HT1080 (cell line): ENCODE results near the gene FARP1. TPM values are rescaled to one million over a fixed set of nuclear protein-coding genes. Genes with fewer than 3 reads are reported as not detected.

Experiments used
- DNase-seq: peaks from one replicate; pipeline ENCODE4 v3.0.0-alpha.2; 2015; ENCODE audit warnings: low read depth
- total RNA-seq: library from RNA; depleted of rRNA; stranded (reverse); fragments of >200 nt; shearing (Covaris generic); gene quantifications from 2 replicates; pipeline ENCODE4 v1.2.3, GENCODE V29; 2014

The FARP1 gene
- total RNA-seq, 1 experiment from 2014 or later = 17.7 TPM

DNA sequence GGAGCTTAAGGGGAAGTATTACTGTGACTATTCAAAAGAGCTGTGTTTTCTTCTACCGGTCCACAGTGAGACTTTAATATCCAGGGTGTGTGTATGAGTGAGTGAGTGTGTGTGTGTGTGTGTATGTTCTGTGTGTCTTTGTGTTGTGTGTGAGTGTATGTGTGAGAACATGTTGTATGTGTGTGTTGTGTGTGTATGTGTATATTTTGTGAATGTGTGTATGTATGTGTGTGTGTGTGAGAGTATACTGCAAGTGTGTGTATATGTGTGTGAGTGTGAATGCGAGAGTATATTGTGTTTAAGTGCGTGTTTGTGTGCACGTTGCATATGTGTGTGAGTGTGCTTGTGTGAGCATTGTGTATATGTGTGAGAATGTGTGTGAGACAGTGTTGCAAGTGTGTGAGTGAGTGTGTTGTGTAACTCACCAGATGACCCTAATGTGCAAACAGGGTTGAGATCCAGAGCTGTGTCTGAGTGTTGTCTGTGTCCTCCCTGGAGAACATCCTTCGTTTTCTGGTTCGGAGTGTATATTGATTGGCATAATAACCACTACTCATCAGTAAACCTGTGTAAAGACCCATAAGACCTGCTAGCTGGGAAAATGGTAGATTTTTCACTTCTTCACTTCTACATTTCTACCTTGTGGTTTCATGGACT is 135.3 kb downstream of the FARP1 start:
- no peak for DNase-seq

DNA sequence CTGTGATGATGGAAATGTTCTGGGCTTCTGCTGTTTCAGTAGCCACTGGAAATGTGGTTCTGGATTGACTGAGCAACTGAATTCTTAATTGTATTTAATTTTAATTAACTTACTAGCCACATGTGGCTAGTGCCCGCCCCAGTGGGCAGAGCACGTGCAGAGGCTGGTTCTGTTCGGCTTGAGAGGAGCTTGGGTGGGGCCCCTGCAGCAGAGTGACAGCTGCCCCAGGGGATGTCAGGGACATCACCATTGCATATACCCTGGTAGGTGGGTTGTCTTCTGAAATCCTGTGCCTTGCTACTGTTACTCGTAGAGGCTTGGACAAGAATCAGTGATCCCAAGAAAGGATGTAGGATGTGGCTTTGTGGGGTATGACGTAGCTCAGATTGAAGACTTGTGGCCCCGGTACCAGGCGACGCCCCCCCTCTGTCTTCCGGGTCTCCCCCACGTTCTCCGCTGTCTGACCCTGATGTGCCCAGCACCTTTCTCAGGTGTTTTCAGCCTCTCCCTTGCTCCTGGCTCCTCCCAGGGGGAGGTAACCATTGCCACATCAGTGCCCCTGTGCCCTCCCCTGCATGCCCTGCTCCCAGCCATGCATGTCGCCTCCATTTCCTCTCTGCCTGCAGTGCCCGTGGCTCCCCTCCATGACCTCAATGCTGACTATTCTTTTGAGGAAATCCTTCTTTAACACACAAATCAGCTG is 136.7 kb downstream of the FARP1 start:
- no peak for DNase-seq

DNA sequence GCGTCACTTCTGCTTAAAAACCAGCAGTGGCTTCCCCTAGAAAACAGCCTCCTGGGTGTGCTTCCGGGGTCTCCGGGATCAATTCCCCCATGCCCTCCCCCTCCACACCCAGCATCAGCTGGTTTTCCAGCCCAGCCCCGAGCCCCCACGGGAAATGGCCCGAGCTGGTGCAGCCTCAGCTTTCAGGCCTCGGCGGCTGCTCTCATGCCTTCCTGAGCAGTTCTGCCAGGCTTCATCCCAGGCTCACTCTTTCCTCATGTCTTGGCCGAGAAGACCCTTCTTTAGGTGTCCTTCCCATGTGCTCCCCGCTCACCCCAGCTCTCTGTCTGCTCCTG is 137.2 kb downstream of the FARP1 start:
- DNase-seq = no peak

GRCh38 chr13:98284679-98285078 is 141.8 kb downstream of the FARP1 start:
- DNase-seq = no peak

DNA sequence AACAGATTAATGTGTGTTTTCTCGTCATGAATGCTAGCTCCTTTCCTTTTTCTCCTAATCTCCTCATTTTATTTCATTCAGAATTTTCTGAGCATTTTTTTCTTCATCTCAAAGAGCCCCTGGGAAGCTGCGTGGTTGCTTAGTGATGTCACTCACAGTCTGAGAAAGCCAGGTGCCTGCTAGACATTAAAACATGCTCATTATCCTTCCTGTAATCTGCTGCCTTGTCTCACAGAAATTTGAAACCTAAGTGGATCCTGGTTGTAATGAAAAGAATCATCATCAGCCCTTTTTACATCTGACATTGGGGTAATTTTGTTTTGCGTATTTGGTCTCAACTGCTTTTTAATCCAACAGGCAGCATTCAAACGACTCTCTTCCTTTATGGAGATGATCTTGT is 142.4 kb downstream of the FARP1 start:
- DNase-seq = no peak

- no peak for DNase-seq
These were observed 143.1 kb downstream of the FARP1 start for GRCh38 chr13:98285852-98286594.

- DNase-seq = no peak
These were observed 143.9 kb downstream of the FARP1 start for GRCh38 chr13:98286799-98287198.

DNA sequence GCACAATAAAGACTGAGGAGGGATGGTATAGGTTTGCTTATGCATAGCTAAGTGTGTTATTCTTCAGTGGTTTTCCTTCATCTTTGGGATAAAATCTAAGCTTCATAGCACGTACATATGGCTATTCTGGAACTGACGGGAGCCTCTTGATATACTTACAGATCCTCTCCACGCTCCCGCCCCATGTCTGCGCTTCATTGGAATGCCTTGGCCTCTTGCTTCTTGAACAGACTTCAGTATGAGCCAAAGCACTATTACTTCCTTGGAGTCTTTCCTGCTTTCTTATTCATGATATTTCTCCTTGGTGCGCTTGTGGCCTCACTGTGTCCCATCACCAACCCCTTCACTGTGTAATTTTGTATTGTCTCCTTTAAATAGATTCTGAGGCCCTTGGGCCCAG is 145.3 kb downstream of the FARP1 start:
- DNase-seq = no peak

DNA sequence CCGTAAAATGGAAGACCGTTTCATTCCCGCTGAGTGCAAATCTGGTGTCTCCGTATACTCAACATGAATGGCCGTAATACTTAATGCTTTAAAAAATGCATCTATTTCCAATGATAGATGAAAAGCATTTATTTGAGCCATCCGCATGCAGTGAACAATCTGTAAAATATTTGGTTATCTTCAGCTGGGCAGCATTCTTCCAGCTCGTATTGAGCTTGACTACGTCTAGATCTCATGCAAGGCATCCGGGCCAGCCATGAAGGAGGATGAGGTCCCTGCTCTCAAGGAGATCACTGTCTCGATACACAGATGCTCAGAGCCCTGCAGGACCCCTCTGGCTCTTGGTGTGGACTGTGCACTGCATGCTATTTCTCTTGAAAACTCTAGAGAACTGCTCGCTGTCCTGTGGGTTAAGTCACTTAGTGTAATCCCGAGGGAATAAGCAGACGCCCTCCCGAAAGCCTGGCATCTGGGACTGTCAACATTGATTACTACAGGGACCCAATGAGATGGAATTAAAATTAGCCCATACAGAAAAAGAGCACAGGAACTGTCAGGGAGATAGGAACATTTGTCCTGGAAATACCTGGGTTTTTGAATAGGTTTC is 146.5 kb downstream of the FARP1 start:
- DNase-seq = no peak

DNA sequence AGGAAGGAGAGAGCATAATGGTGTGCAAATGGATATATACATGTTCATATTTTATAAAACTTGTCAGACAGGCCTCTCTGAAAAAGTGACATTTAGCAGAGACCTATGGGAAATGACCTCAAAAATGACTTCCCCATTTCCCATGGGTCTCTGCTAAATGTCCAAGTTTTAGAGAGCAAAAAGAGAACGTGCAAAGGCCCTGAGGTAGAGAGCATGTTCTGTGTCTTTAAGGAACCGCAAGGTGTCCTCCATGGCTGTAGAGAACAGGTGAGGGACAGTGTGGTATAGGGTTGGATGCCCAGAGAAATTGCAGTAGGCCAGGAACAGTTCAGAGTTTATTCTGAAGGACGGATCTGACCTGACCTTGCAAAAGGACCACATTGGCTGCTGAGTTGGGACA is 147.4 kb downstream of the FARP1 start:
- no peak for DNase-seq

- DNase-seq = peak; percentile 32
These were observed 148.8 kb downstream of the FARP1 start for GRCh38 chr13:98291658-98292057.

- DNase-seq = no peak
These were observed 150.2 kb downstream of the FARP1 start for GRCh38 chr13:98293103-98293502.

- DNase-seq = no peak
These were observed 150.8 kb downstream of the FARP1 start for GRCh38 chr13:98293570-98294142.

GRCh38 chr13:98295371-98295770 is 152.5 kb downstream of the FARP1 start:
- DNase-seq = no peak

- no peak for DNase-seq
These were observed 154.2 kb downstream of the FARP1 start for GRCh38 chr13:98297051-98297450.

DNA sequence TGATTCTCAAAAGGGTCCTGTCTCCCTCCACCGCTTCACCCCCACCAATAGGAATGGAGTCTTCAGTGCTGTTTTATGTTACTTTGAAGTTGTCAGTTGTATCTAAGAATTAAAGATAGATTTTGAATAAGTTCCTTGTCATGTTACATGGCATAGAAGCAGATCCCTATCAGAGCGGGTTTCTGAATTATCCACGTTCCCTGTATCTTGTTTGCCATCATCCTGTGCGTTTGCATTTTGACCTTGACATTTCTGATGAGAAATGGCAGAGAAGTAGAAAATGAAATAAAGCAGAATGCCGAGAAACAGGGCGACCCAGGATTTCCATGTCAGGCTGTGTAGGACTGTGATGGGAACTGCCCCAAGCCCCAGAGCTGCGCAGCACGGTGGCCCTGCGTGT is 154.9 kb downstream of the FARP1 start:
- DNase-seq = no peak

DNA sequence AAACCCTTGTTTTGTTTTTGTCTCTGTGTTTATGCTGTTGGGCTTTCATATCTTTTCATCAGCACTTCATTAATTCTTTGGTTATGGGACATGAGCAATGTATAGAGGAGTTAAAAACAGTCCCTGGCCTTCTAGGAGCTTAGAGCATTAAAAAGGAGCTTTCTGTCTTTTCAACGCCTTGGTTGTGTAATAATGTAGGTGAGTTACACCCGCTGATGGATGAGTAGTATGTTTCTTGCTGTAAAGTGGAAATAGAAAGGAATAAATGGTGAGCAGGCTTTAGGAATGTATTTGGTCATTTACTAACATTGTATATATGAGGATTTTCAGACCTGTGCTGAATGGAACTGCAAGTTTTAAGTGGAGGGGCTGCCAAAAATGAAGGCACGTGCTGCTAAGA is 155.7 kb downstream of the FARP1 start:
- no peak for DNase-seq

DNA sequence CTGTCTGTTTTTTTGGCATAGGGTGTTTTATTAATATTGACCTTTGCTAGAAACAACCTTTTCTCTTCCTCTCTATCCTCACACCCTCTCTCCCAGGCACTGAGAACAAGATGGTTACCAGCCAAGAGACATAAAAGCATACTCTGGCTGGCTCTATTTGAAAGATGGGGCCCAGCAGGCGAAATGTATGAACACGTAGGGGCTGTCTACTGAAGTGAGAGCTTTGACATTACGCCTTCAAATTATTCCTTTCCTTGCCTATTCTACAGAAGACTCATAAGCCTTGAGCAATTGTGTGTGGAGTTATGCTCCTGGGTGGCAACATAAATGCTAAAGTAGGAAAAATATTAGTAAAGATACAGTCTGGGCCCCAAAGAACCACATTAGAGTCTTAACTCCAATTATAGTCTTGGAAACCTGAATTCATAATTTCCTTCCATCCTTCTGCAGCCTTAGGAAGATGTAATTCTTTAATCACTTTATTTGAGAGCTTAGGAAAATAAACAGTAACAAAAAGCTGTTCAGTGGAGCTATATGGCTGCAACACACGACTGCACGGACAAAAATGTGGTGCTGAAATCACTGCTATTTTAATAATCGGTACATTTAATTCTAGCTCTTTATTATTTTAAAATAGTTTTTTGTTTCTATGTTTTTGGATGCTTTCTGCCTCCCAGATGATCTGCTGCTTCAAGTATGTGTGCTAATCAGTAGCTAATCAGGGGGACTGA is 156.5 kb downstream of the FARP1 start:
- no peak for DNase-seq

- no peak for DNase-seq
These were observed 157.1 kb downstream of the FARP1 start for GRCh38 chr13:98299966-98300350.

- peak; percentile 16 for DNase-seq
These were observed 158.2 kb downstream of the FARP1 start for GRCh38 chr13:98300956-98301641.

DNA sequence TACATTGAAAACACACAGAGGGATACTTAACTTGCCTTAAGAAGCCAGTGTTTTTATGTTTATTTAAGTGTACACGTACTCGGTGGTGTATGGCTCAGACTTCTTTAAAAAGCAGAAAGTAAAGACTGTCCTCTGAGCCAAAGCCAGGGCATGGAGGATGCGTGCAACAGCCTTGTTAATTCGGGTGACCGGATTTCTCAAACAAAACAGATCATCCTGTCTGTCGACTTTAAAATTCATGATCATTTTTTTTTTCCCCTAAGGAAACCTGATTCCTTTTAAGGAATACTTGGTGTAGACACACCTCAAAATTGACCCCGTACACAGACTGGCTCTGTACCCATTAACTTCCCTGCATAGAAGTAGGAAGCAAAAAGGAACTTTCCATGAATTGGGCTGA is 158.8 kb downstream of the FARP1 start:
- DNase-seq = no peak
